ENCODE results near the gene TLE4.
"Not testable (repeated sequence)": the region's sequence is repeated elsewhere in the genome, so short reads cannot be mapped to it uniquely, and the experiment has no call there.

DNA sequence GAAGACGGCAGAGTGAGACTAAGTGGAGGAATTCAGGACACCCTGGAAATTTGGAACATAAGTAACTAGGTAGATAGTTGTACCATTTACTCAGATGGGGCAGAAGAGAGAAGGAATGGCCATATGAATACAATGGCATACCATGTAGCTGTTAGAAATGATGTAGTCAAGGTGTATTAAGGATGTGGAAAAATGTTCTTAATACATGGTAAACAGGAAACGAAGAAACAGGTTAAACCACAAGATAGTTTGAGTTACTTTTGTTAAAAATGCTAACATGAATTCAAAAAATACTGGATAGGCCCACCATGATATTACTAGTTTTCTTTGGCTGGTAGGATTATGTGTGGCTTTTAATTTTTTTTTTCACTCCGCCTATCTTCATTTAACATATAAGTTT, 68.3 kb downstream of the TLE4 start:
- TF ChIP-seq, protein P1, sequence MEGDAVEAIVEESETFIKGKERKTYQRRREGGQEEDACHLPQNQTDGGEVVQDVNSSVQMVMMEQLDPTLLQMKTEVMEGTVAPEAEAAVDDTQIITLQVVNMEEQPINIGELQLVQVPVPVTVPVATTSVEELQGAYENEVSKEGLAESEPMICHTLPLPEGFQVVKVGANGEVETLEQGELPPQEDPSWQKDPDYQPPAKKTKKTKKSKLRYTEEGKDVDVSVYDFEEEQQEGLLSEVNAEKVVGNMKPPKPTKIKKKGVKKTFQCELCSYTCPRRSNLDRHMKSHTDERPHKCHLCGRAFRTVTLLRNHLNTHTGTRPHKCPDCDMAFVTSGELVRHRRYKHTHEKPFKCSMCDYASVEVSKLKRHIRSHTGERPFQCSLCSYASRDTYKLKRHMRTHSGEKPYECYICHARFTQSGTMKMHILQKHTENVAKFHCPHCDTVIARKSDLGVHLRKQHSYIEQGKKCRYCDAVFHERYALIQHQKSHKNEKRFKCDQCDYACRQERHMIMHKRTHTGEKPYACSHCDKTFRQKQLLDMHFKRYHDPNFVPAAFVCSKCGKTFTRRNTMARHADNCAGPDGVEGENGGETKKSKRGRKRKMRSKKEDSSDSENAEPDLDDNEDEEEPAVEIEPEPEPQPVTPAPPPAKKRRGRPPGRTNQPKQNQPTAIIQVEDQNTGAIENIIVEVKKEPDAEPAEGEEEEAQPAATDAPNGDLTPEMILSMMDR (IDR thresholded peaks at IDR 0.05; ENCODE audit: insufficient read depth, low read length, poor library complexity, severe bottlenecking) = not testable (repeated sequence)
- not testable (repeated sequence) for TF ChIP-seq EZH2phosphoT487 (conservative IDR thresholded peaks at IDR 0.05; ENCODE audit: low read length)

Measured in SU-DHL-6 (cell line).